Upper lobe of right lung (tissue), 1 donor: Measurements from ENCODE around the gene CYP2D6. TPM values are rescaled to one million over a fixed set of nuclear protein-coding genes. Genes with fewer than 3 reads are reported as not detected.
A peak's percentile ranks its signal among the peaks of the same experiment; 100 is the strongest.
"Not testable (repeated sequence)": the region's sequence is repeated elsewhere in the genome, so short reads cannot be mapped to it uniquely, and the experiment has no call there.

Source experiments
- ATAC-seq: fragments of 200-7000 bp; cut with Tn5 transposase; one replicate; pipeline ENCODE4 v1.9.1; 2020; ENCODE audit warnings: mild to moderate bottlenecking, moderate library complexity
- DNase-seq: peaks from one replicate; pipeline ENCODE4 v3.0.0-alpha.2; 2020
- H3K27ac ChIP-seq: fragments of 200-600 bp; one replicate; pipeline ENCODE4 v1.8.0; 2022
- H3K27me3 ChIP-seq: fragments of 200-600 bp; one replicate; pipeline ENCODE4 v1.8.0; 2022; ENCODE audit warnings: mild to moderate bottlenecking
- H3K36me3 ChIP-seq: fragments of 200-600 bp; one replicate; pipeline ENCODE4 v1.8.0; 2022
- H3K4me1 ChIP-seq: fragments of 200-600 bp; one replicate; pipeline ENCODE4 v1.8.0; 2022
- H3K4me3 ChIP-seq: fragments of 200-600 bp; one replicate; pipeline ENCODE4 v1.8.0; 2022; ENCODE audit warnings: mild to moderate bottlenecking
- H3K9me3 ChIP-seq: fragments of 200-600 bp; one replicate; pipeline ENCODE4 v1.8.0; 2022
- CTCF ChIP-seq: fragments of 200-600 bp; IDR thresholded peaks from one replicate; pipeline ENCODE4 v1.8.0; 2022; ENCODE audit warnings: antibody characterized with exemption
- intact Hi-C: fragments of 100-400 bp; cut with DNase I; formaldehyde crosslinking; loops from one replicate; pipeline ENCODE4 v1.11.0; 2022
- total RNA-seq: library from RNA; stranded (reverse); fragmentation: NEBNext Ultra II Directional; extraction: Animal tissue kit (Norgen Biotek cat#: 25700); gene quantifications from one replicate; pipeline ENCODE4 v1.2.1, GENCODE V29; 2021
- donor health status: DM: no; HTN: yes; CAD: no; lungs with severe emphysema.

The CYP2D6 gene
- total RNA-seq, 1 donor from 2014 or later, result 1.0 TPM

GRCh38 chr22:42150727-42151590 is 20.3 kb upstream of the CYP2D6 start:
- intact Hi-C loops, result no loop called here
- H3K9me3 ChIP-seq, result no peaks in the 10 kb centered on the region
- no peak overlapping the region for H3K27ac ChIP-seq
- H3K4me1 ChIP-seq, result no peaks in the 10 kb centered on the region
- TF ChIP-seq CTCF, result no peak
- ATAC-seq (peak; percentile 4), DNase-seq (no peak)
- no peak overlapping the region for H3K4me3 ChIP-seq
- H3K36me3 ChIP-seq, result no peaks in the 10 kb centered on the region
- no peaks in the 10 kb centered on the region for H3K27me3 ChIP-seq

GRCh38 chr22:42149798-42150197 is 19.2 kb upstream of the CYP2D6 start:
- H3K4me3 ChIP-seq, intact Hi-C loops, H3K4me1 ChIP-seq, H3K36me3 ChIP-seq, H3K9me3 ChIP-seq, H3K27me3 ChIP-seq, H3K27ac ChIP-seq, DNase-seq: not testable (repeated sequence)
- peak; percentile 4 for ATAC-seq

- H3K9me3 ChIP-seq, result no peaks in the 10 kb centered on the region
- no peaks in the 10 kb centered on the region for H3K27me3 ChIP-seq
- H3K36me3 ChIP-seq, result no peaks in the 10 kb centered on the region
- TF ChIP-seq CTCF, result no peak
- no peak overlapping the region for H3K27ac ChIP-seq
- intact Hi-C loops, result no loop called here
- DNase-seq (no peak), ATAC-seq (no peak)
- H3K4me1 ChIP-seq, result no peaks in the 10 kb centered on the region
- H3K4me3 ChIP-seq, result no peak overlapping the region
These were observed 14.6 kb upstream of the CYP2D6 start for GRCh38 chr22:42145175-42145574.

- H3K4me1 ChIP-seq, H3K9me3 ChIP-seq, H3K27ac ChIP-seq, H3K27me3 ChIP-seq, ATAC-seq, intact Hi-C loops, H3K4me3 ChIP-seq, H3K36me3 ChIP-seq, DNase-seq: not testable (repeated sequence)
These were observed 13.5 kb upstream of the CYP2D6 start for GRCh38 chr22:42143859-42144822.

- H3K36me3 ChIP-seq, result no peaks in the 10 kb centered on the region
- DNase-seq (no peak), ATAC-seq (no peak)
- TF ChIP-seq CTCF, result no peak
- H3K27ac ChIP-seq, result no peak overlapping the region
- intact Hi-C loops, result no loop called here
- H3K9me3 ChIP-seq, result no peaks in the 10 kb centered on the region
- H3K27me3 ChIP-seq, result no peaks in the 10 kb centered on the region
- no peak overlapping the region for H3K4me3 ChIP-seq
- H3K4me1 ChIP-seq, result no peaks in the 10 kb centered on the region
These were observed 12.3 kb upstream of the CYP2D6 start for GRCh38 chr22:42142771-42143461.

GRCh38 chr22:42141307-42142057 is 10.9 kb upstream of the CYP2D6 start:
- H3K27ac ChIP-seq, ATAC-seq, H3K36me3 ChIP-seq, H3K4me3 ChIP-seq, H3K4me1 ChIP-seq, H3K9me3 ChIP-seq, intact Hi-C loops, DNase-seq, H3K27me3 ChIP-seq: not testable (repeated sequence)

- H3K27ac ChIP-seq, H3K27me3 ChIP-seq, H3K4me3 ChIP-seq, H3K4me1 ChIP-seq, H3K9me3 ChIP-seq, intact Hi-C loops, DNase-seq, ATAC-seq, H3K36me3 ChIP-seq: not testable (repeated sequence)
These were observed 9.5 kb upstream of the CYP2D6 start for GRCh38 chr22:42140153-42140552.

GRCh38 chr22:42139508-42139907 is 8.9 kb upstream of the CYP2D6 start:
- intact Hi-C loops, ATAC-seq, H3K36me3 ChIP-seq, H3K4me3 ChIP-seq, H3K27ac ChIP-seq, H3K27me3 ChIP-seq, H3K9me3 ChIP-seq, H3K4me1 ChIP-seq: not testable (repeated sequence)
- DNase-seq, result peak; percentile 34
